GM21447 (cell line): ENCODE results near the gene SPRR2F.

Experiments
- ATAC-seq: cut with Tn5 transposase; IDR thresholded peaks from one replicate; pipeline ENCODE4 v1.9.1; 2021; ENCODE audit not compliant: unreplicated experiment

SPRR2F gene

GRCh38 chr1:153081736-153082135, 31.6 kb downstream of the SPRR2F start:
- ATAC-seq = no peak

DNA sequence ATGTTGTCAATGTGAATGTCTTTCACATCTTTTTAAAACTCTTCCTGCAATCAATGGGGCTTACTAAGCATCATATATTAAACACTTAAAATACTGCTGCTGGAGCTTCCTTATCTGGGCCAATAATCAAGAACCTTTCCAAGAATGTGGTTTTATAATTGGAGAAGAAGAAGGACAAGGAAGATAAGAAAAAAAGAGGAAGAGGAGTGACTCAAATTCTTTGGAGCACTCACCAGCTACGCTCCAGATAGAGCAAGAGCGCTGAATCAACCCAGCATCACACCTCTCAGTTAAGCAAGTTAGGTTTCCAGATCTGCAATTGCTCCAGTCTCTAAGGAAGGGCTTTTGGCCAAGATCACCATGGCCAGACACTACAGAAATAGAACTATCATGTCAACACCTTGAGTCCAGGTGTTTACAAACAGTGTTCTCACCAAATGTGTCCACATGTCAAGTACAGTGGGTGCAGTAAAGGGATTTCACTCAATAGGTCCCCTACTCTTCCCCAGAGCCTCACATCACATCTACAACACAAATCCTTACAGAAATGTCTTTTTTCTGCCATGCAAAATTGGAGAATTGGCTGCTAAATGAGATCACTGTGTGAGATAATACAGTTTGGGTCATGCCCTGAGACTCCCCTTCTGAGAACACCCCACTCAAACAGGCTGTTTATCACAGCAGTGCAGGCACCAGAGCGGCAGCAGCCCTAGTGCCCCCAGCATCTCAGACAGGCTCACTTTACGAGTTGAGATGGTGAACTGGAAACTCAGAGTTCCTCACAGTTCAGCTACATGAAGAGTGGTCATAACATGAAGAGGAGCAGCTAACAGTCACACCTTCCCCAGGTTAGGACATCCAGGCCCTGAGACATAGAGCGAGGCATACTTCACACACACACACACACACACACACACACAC, 40.2 kb downstream of the SPRR2F start:
- ATAC-seq = no peak

DNA sequence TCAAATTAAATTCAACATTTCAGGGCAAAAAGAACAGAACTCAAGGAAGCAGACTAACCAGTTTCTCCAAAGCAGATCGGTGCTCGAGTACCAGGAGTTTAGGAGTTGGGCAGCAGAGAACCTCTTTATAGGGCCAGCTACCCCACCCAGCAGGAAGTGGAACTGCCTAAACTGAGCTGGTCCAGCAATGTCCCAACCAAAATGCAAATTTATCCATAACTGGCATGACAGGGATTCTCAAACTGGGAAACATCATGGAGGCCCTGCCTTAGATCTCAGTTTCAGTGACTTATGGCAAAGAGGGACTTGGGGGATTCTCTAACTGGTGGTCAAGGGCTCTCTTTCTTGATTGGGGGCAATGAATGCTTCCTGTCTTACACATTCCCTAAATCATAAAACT, 41.8 kb downstream of the SPRR2F start, which contains the start of gene SPRR2B:
Gene SPRR2B (minus strand): TSS at position 101 of the 400 bp plus-strand sequence. CDS start 772 bp downstream, outside the sequence.
- ATAC-seq = no peak

DNA sequence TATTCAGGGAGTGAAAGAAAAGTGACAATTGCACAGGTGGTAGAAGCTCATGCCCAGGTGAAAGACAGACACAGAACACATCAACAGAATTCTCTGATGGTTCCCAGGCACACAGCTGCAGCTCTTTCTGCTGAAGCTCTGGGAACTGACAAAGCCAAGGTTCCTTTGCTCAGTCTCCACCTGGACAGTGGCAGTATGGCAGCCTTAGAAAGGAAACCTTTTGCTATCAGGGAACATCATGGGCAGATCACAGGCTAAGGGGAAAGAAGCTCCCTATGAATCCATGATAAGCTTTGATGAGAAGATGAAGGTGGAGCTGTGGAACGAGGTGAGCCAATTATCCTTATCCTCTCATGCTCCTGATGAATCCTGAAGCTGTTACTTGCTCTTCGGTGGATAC, 43.1 kb downstream of the SPRR2F start:
- no peak for ATAC-seq
